ENCODE measurements around the gene SRCAP.

The SRCAP gene

GRCh38 chr16:30710971-30711370 lies 12.0 kb downstream of the SRCAP start:
- Histone ChIP-seq H3K9me3 (ENCODE audit: severe bottlenecking) (no peaks in the 10 kb centered on the region), H3K4me3 (ENCODE audit: severe bottlenecking) (no peak overlapping the region), H3K27me3 (ENCODE audit: insufficient read depth, poor library complexity, severe bottlenecking) (no peaks in the 10 kb centered on the region), H3K4me1 (ENCODE audit: insufficient read depth, poor library complexity, severe bottlenecking) (peaks cover 7% of the 10 kb centered on the region), H3K27ac (ENCODE audit: poor library complexity, severe bottlenecking) (no peak overlapping the region), H3K36me3 (ENCODE audit: low read depth) (peaks cover 100% of the 10 kb centered on the region)
- TF ChIP-seq, protein P1, sequence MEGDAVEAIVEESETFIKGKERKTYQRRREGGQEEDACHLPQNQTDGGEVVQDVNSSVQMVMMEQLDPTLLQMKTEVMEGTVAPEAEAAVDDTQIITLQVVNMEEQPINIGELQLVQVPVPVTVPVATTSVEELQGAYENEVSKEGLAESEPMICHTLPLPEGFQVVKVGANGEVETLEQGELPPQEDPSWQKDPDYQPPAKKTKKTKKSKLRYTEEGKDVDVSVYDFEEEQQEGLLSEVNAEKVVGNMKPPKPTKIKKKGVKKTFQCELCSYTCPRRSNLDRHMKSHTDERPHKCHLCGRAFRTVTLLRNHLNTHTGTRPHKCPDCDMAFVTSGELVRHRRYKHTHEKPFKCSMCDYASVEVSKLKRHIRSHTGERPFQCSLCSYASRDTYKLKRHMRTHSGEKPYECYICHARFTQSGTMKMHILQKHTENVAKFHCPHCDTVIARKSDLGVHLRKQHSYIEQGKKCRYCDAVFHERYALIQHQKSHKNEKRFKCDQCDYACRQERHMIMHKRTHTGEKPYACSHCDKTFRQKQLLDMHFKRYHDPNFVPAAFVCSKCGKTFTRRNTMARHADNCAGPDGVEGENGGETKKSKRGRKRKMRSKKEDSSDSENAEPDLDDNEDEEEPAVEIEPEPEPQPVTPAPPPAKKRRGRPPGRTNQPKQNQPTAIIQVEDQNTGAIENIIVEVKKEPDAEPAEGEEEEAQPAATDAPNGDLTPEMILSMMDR (IDR thresholded peaks at IDR 0.05; ENCODE audit: poor library complexity, severe bottlenecking), result no peak
- ATAC-seq (ENCODE audit: low read depth) (no peak), DNase-seq (ENCODE audit: low spot score) (no peak)

GRCh38 chr16:30711712-30712111 lies 12.7 kb downstream of the SRCAP start:
- H3K9me3 ChIP-seq (ENCODE audit: severe bottlenecking), result no peaks in the 10 kb centered on the region
- peaks cover 100% of the 10 kb centered on the region for H3K36me3 ChIP-seq (ENCODE audit: low read depth)
- peaks cover 7% of the 10 kb centered on the region for H3K4me1 ChIP-seq (ENCODE audit: insufficient read depth, poor library complexity, severe bottlenecking)
- no peaks in the 10 kb centered on the region for H3K27me3 ChIP-seq (ENCODE audit: insufficient read depth, poor library complexity, severe bottlenecking)
- ATAC-seq (ENCODE audit: low read depth), result no peak
- DNase-seq (ENCODE audit: low spot score), result no peak
- H3K27ac ChIP-seq (ENCODE audit: poor library complexity, severe bottlenecking), result no peak overlapping the region
- TF ChIP-seq, protein P1 (IDR thresholded peaks at IDR 0.05; ENCODE audit: poor library complexity, severe bottlenecking), result no peak
- H3K4me3 ChIP-seq (ENCODE audit: severe bottlenecking), result no peak overlapping the region

DNA sequence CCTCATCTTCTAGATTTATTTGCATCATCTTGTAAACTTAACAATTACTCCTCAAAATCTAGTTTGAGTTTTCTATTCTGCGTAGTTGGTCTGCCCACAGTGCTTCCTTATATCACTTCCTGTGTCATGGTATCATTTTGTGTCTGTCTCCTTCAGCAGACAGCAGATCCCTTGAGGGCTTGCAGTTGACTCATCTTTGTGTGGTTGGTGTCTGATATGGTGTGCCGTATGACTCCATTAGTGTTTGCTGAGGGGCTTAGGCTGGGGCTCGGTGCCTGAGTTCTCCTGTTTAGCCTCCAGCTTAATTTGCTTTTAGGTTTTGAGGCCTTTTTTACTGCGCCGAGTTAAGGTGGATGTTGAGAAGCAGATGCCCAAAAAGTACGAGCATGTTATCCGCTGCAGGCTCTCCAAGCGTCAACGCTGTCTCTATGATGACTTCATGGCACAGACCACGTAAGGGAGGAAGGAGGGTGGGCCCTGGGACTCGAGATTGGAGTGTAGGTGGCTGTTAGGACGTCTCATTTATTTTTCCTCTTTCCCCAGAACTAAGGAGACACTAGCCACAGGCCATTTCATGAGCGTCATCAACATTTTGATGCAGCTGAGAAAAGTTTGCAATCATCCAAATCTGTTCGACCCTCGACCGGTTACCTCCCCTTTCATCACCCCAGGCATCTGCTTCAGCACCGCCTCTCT lies 16.9 kb downstream of the SRCAP start:
- no peak overlapping the region for H3K27ac ChIP-seq (ENCODE audit: poor library complexity, severe bottlenecking)
- TF ChIP-seq, protein P1 (IDR thresholded peaks at IDR 0.05; ENCODE audit: poor library complexity, severe bottlenecking), result no peak
- no peak for ATAC-seq (ENCODE audit: low read depth)

GRCh38 chr16:30720086-30720485 lies 21.1 kb downstream of the SRCAP start:
- no peaks in the 10 kb centered on the region for H3K27me3 ChIP-seq (ENCODE audit: insufficient read depth, poor library complexity, severe bottlenecking)
- DNase-seq (ENCODE audit: low spot score) (no peak), ATAC-seq (ENCODE audit: low read depth) (no peak)
- H3K36me3 ChIP-seq (ENCODE audit: low read depth), result peaks cover 98% of the 10 kb centered on the region
- TF ChIP-seq, protein P1 (IDR thresholded peaks at IDR 0.05; ENCODE audit: poor library complexity, severe bottlenecking), result no peak
- H3K4me1 ChIP-seq (ENCODE audit: insufficient read depth, poor library complexity, severe bottlenecking), result no peaks in the 10 kb centered on the region
- H3K4me3 ChIP-seq (ENCODE audit: severe bottlenecking), result no peak overlapping the region
- H3K27ac ChIP-seq (ENCODE audit: poor library complexity, severe bottlenecking), result no peak overlapping the region
- no peaks in the 10 kb centered on the region for H3K9me3 ChIP-seq (ENCODE audit: severe bottlenecking)

More for the DNA sequence above, 16.9 kb downstream of the SRCAP start:
- DNase-seq (ENCODE audit: low spot score), result no peak
- Histone ChIP-seq H3K4me1 (ENCODE audit: insufficient read depth, poor library complexity, severe bottlenecking) (peaks cover 7% of the 10 kb centered on the region), H3K36me3 (ENCODE audit: low read depth) (peaks cover 100% of the 10 kb centered on the region), H3K4me3 (ENCODE audit: severe bottlenecking) (no peak overlapping the region), H3K27me3 (ENCODE audit: insufficient read depth, poor library complexity, severe bottlenecking) (no peaks in the 10 kb centered on the region), H3K9me3 (ENCODE audit: severe bottlenecking) (no peaks in the 10 kb centered on the region)

DNA sequence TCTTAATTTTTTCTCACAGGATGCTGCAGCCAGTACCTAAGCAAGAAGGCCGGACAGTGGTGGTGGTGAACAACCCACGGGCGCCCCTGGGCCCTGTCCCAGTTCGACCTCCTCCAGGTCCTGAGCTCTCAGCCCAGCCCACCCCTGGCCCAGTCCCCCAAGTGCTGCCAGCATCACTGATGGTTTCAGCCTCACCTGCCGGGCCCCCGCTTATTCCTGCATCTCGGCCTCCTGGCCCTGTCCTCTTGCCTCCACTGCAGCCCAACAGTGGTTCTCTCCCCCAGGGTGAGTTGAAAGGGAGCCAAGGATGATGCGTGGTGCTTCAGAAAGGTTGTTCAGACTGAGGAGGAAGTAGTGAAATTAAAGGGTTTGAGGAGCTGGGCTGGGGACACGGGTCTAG lies 21.7 kb downstream of the SRCAP start:
- H3K9me3 ChIP-seq (ENCODE audit: severe bottlenecking), result no peaks in the 10 kb centered on the region
- H3K4me1 ChIP-seq (ENCODE audit: insufficient read depth, poor library complexity, severe bottlenecking), result no peaks in the 10 kb centered on the region
- no peak overlapping the region for H3K27ac ChIP-seq (ENCODE audit: poor library complexity, severe bottlenecking)
- H3K4me3 ChIP-seq (ENCODE audit: severe bottlenecking), result no peak overlapping the region
- TF ChIP-seq, protein P1 (IDR thresholded peaks at IDR 0.05; ENCODE audit: poor library complexity, severe bottlenecking), result no peak
- H3K27me3 ChIP-seq (ENCODE audit: insufficient read depth, poor library complexity, severe bottlenecking), result no peaks in the 10 kb centered on the region
- no peak for DNase-seq (ENCODE audit: low spot score)
- H3K36me3 ChIP-seq (ENCODE audit: low read depth), result peaks cover 98% of the 10 kb centered on the region
- ATAC-seq (ENCODE audit: low read depth), result no peak
